IPS-15b (cell line): Measurements from ENCODE around the gene HRH4.

Experiments used
- H3K27me3 ChIP-seq: one replicate; pipeline ENCODE4 v1.6.1; 2013; ENCODE audit warnings: low read length; ENCODE audit not compliant: control insufficient read depth, insufficient read depth
- H3K36me3 ChIP-seq: one replicate; pipeline ENCODE4 v1.6.1; 2013; ENCODE audit warnings: low read length; ENCODE audit not compliant: control insufficient read depth, insufficient read depth
- H3K4me1 ChIP-seq: one replicate; pipeline ENCODE4 v1.6.1; 2013; ENCODE audit warnings: mild to moderate bottlenecking, low read length; ENCODE audit not compliant: control insufficient read depth, insufficient read depth
- H3K4me3 ChIP-seq: one replicate; pipeline ENCODE4 v1.5.1; 2013; ENCODE audit warnings: low read depth, low read length
- H3K9ac ChIP-seq: one replicate; pipeline ENCODE4 v1.6.1; 2013; ENCODE audit warnings: low read depth, mild to moderate bottlenecking, low read length
- H3K9me3 ChIP-seq: one replicate; pipeline ENCODE4 v1.6.1; 2013; ENCODE audit warnings: mild to moderate bottlenecking, low read length; ENCODE audit not compliant: control insufficient read depth, insufficient read depth

Gene HRH4

GRCh38 chr18:24432618-24433017 lies 27.8 kb upstream of the HRH4 start:
- H3K9ac ChIP-seq: no peak overlapping the region
- peaks cover 7% of the 10 kb centered on the region for H3K4me1 ChIP-seq
- peaks cover 6% of the 10 kb centered on the region for H3K36me3 ChIP-seq
- H3K4me3 ChIP-seq: no peak overlapping the region
- no peaks in the 10 kb centered on the region for H3K9me3 ChIP-seq
- no peaks in the 10 kb centered on the region for H3K27me3 ChIP-seq

GRCh38 chr18:24436939-24437338 lies 23.5 kb upstream of the HRH4 start:
- no peaks in the 10 kb centered on the region for H3K9me3 ChIP-seq
- no peaks in the 10 kb centered on the region for H3K4me1 ChIP-seq
- H3K27me3 ChIP-seq: no peaks in the 10 kb centered on the region
- peaks cover 7% of the 10 kb centered on the region for H3K36me3 ChIP-seq
- no peak overlapping the region for H3K9ac ChIP-seq
- no peak overlapping the region for H3K4me3 ChIP-seq

DNA sequence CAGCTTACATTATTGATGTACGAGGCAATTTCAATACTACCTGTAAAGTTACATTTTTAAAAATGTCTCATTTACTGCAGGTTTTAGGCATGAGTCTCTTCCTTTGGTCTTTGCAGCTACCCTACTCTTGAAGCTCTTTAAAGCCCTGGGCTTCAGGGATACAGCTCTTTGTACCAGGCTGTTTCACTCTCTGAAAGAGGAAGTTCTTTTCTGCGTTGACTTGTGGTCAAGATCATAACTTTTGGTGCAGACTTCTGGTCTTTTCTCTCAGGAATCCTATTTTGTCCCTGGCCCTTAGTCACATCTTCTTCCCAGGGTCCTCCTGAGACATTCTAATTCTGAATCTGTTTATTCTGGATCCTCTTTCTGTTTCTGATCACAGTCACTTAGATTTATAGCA lies 16.6 kb upstream of the HRH4 start:
- H3K9me3 ChIP-seq: no peaks in the 10 kb centered on the region
- H3K36me3 ChIP-seq: peaks cover 9% of the 10 kb centered on the region
- no peaks in the 10 kb centered on the region for H3K4me1 ChIP-seq
- H3K9ac ChIP-seq: no peak overlapping the region
- H3K4me3 ChIP-seq: no peak overlapping the region
- no peaks in the 10 kb centered on the region for H3K27me3 ChIP-seq

DNA sequence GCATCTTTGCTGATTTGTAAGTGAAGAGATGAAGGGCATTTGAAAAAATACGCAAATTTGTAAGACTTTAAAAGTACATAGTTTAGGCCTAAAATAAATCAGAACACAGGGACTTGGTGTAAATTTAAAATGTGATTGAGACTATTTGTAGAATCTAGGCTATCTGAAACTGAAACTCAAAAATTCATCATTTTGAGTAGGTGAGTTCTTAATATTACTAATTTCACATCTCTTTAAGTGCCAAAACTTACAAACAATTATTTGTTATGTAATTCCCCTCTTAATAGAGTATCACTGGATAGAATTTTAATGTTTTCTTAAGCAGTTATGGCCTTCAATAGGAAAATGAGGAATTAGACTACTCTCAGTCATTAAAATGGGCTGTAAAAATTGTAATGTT lies 14.0 kb upstream of the HRH4 start:
- H3K4me3 ChIP-seq: no peak overlapping the region
- no peaks in the 10 kb centered on the region for H3K27me3 ChIP-seq
- H3K9me3 ChIP-seq: no peaks in the 10 kb centered on the region
- H3K9ac ChIP-seq: no peak overlapping the region
- H3K36me3 ChIP-seq: peaks cover 8% of the 10 kb centered on the region
- H3K4me1 ChIP-seq: no peaks in the 10 kb centered on the region

GRCh38 chr18:24446953-24447538 lies 13.4 kb upstream of the HRH4 start:
- Histone ChIP-seq H3K9me3 (no peaks in the 10 kb centered on the region), H3K4me1 (no peaks in the 10 kb centered on the region), H3K4me3 (no peak overlapping the region), H3K36me3 (peaks cover 7% of the 10 kb centered on the region), H3K9ac (no peak overlapping the region), H3K27me3 (no peaks in the 10 kb centered on the region)

- Histone ChIP-seq H3K36me3 (peaks cover 7% of the 10 kb centered on the region), H3K4me3 (no peak overlapping the region), H3K9ac (no peak overlapping the region), H3K4me1 (no peaks in the 10 kb centered on the region), H3K9me3 (no peaks in the 10 kb centered on the region), H3K27me3 (no peaks in the 10 kb centered on the region)
Measured at GRCh38 chr18:24447961-24448360, 12.5 kb upstream of the HRH4 start.

- H3K36me3 ChIP-seq: peaks cover 3% of the 10 kb centered on the region
- no peak overlapping the region for H3K9ac ChIP-seq
- H3K4me1 ChIP-seq: no peaks in the 10 kb centered on the region
- H3K27me3 ChIP-seq: no peaks in the 10 kb centered on the region
- H3K4me3 ChIP-seq: no peak overlapping the region
- H3K9me3 ChIP-seq: no peaks in the 10 kb centered on the region
Measured at GRCh38 chr18:24456549-24456948, 3.9 kb upstream of the HRH4 start.

DNA sequence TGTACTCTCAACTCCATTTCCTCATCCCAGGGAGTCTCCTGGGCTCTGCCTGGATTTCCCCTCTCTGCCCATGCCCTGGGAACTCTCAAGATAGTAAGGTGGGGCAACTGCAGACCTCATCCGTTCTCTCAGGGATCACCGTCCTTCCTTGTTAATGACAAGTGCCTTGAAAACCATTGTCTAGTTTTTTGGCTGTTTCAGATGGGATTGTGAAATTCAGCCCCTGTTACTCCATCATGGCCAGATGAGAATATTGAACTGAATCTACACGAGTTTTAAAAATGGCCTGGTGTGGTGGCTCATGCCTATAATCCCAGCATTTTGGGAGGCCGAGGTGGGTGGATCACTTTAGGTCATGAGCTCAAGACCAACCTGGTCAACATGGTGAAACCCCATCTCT lies 665 bp upstream of the HRH4 start:
- Histone ChIP-seq H3K9me3 (no peaks in the 10 kb centered on the region), H3K9ac (no peak overlapping the region), H3K4me3 (no peak overlapping the region), H3K4me1 (no peaks in the 10 kb centered on the region), H3K36me3 (no peaks in the 10 kb centered on the region), H3K27me3 (no peaks in the 10 kb centered on the region)

DNA sequence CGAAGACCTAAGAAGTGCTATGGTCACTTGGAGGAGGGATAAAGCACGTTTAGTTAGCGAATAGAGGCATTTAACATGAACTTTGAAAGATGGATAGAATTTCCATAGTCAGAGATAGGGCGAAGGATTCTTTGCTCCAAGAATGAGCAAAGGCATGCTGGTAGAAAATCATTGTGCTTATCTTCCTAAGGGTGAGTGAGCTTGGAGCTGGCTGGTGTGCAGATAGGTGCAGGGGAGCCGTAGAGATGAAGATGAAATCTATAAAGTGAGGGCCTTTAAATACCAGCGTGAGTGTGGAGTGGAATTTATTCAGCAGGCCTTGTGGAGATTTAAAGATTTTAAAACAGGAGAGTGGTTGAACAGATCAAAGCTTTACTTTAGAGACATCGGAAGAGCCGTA lies 1.6 kb downstream of the HRH4 start:
- no peaks in the 10 kb centered on the region for H3K36me3 ChIP-seq
- H3K9ac ChIP-seq: no peak overlapping the region
- H3K27me3 ChIP-seq: no peaks in the 10 kb centered on the region
- H3K9me3 ChIP-seq: no peaks in the 10 kb centered on the region
- no peak overlapping the region for H3K4me3 ChIP-seq
- no peaks in the 10 kb centered on the region for H3K4me1 ChIP-seq

DNA sequence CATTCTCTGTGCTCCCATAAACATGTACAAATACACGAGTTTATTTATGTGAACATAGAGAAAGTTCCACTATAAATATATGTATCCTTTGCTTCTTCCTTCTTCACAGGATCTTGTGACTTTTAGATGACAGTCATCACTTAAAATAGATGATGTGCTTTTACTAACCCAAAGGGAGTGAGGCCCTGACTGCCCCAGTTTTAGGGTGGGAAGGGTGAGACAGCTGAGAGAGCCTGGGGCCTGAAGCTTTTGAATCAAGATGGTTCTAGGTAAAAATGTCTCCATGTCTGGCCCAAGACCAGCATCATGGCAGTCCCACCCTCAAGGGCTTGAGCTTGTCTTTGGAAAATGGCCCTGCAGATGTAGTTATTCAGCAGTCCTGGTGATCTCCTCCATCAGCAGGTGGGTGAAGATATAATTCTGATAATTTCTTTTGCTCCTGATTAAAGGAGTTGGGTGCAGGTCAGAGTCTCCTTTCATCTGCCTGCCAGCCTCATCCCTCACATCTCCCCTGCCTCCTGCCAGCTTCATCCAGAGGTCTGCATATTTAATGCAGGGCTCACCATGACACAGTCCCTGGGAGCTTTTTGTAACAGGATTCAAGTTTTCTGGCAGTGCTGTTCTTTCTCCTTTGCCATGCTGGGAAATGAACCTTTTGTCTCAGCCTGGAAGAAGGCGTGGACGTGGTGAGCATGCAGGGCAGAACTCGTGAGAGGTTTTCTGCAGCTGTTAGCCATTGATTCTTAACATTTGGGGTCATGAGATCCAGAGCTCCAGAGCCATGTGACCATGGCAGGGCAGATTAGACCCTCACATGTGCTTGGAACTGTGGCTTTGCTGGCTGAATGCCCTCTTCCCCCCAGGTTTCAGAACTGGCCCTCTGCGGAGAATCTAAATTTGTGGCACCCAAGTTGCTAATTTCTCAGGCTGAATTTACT lies 2.7 kb downstream of the HRH4 start:
- Histone ChIP-seq H3K9ac (no peak overlapping the region), H3K9me3 (no peaks in the 10 kb centered on the region), H3K4me3 (no peak overlapping the region), H3K36me3 (no peaks in the 10 kb centered on the region), H3K27me3 (no peaks in the 10 kb centered on the region), H3K4me1 (no peaks in the 10 kb centered on the region)

DNA sequence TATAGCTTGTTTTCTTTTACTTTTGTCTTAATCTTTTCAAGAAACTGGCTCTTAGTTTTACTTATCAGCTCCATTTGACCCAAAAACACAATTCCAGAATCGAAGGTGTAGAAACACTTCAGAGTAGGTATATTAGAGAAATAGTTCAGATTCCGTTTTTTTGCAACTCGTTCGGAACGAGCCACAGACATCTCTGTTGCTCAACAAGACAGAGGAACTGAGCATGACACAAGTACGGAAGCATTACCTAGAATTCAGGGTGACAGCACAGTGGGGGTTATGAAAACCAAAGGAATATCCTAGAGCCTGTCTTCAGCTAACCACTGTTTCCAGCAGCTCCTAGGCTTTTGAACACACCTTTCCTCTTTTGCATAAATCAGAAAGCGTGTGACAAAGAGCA lies 5.0 kb downstream of the HRH4 start:
- Histone ChIP-seq H3K36me3 (no peaks in the 10 kb centered on the region), H3K4me3 (no peak overlapping the region), H3K9me3 (no peaks in the 10 kb centered on the region), H3K4me1 (no peaks in the 10 kb centered on the region), H3K9ac (no peak overlapping the region), H3K27me3 (no peaks in the 10 kb centered on the region)

DNA sequence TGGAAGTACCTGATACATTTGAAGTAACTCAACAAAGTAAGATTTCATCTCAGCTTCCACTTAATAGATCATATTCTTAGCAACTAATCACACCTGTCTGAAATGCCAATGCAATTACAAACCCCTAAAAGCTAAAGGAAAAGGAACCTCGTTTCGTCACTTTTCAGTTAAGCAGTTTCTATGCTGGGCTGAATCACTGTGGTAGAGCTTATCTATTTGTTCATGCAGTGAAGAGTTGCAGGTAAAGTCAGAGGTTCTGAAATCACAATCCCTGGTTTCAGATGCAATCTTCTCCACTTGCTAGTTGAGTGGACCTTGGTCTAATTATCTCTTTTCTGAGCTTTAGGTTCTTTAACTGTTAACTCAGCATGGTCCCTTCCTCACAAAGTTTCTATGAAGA lies 6.3 kb downstream of the HRH4 start:
- Histone ChIP-seq H3K4me1 (no peaks in the 10 kb centered on the region), H3K27me3 (no peaks in the 10 kb centered on the region), H3K9me3 (no peaks in the 10 kb centered on the region), H3K4me3 (no peak overlapping the region), H3K9ac (no peak overlapping the region), H3K36me3 (no peaks in the 10 kb centered on the region)
